ENCODE results near the gene KLC1. TPM values are rescaled to one million over a fixed set of nuclear protein-coding genes. Genes with fewer than 3 reads are reported as not detected.

Gene KLC1
- total and polyA plus RNA-seq, 2 of the 8 experiments (the other 6 are each of a cell fraction or from before 2014, with no cell fraction given), result 84.6 to 134 TPM

- TF ChIP-seq CHD7 (IDR thresholded peaks at IDR 0.05; ENCODE audit: insufficient replicate concordance, low read length), result no peak
These were observed 34.5 kb downstream of the KLC1 start (continued) for GRCh38 chr14:103663506-103663905.
